GM23338 (cell line): ENCODE measurements around the gene HOXC5.
"Not testable (repeated sequence)": the region's sequence is repeated elsewhere in the genome, so short reads cannot be mapped to it uniquely, and the experiment has no call there.

Experiments used
- CREB1 ChIP-seq: fragments of 250-450 bp; sonication (Bioruptor Pico); IDR thresholded peaks from 2 replicates; pipeline ENCODE4 v1.5.0; 2020; ENCODE audit warnings: low read depth, mild to moderate bottlenecking, moderate library complexity
- CTCF ChIP-seq, 2 experiments: fragments of 200-600 bp in 1 of 2; sonication (generic) in 1 of 2; conservative IDR thresholded peaks; 2 replicates each; pipeline versions ENCODE4 v1.5.1 to v1.6.1; 2016 to 2017; ENCODE audit warnings: antibody characterized with exemption in 2 of 2, low read depth in 2 of 2, mild to moderate bottlenecking in 2 of 2, moderate library complexity in 1 of 2
- ETS1 ChIP-seq: IDR thresholded peaks from 2 replicates; pipeline ENCODE4 v1.6.1; 2016; ENCODE audit warnings: antibody characterized with exemption
- EZH2 ChIP-seq: fragments of 200-600 bp; sonication (generic); IDR thresholded peaks from one replicate; pipeline ENCODE4 v1.8.0; 2017; ENCODE audit warnings: antibody characterized with exemption, mild to moderate bottlenecking, low read depth; ENCODE audit not compliant: unreplicated experiment
- EZH2phosphoT487 ChIP-seq: fragments of 200-600 bp; sonication (generic); IDR thresholded peaks from one replicate; pipeline ENCODE4 v1.8.1; 2018; ENCODE audit warnings: antibody characterized with exemption; ENCODE audit not compliant: unreplicated experiment
- JUNB ChIP-seq: IDR thresholded peaks from one replicate; pipeline ENCODE4 v1.6.1; 2016; ENCODE audit warnings: antibody characterized with exemption; ENCODE audit not compliant: unreplicated experiment
- NANOG ChIP-seq: IDR thresholded peaks from 2 replicates; pipeline ENCODE4 v1.6.1; 2016; ENCODE audit warnings: antibody characterized with exemption, borderline replicate concordance
- POLR2AphosphoS5 ChIP-seq: IDR thresholded peaks from 2 replicates; pipeline ENCODE4 v1.6.1; 2016; ENCODE audit warnings: antibody characterized with exemption, low read depth
- STAT1 ChIP-seq: IDR thresholded peaks from one replicate; pipeline ENCODE4 v1.6.1; 2016; ENCODE audit warnings: antibody characterized with exemption; ENCODE audit not compliant: unreplicated experiment
- ZNF114 ChIP-seq: fragments of 250-450 bp; sonication (Bioruptor Pico); IDR thresholded peaks from 2 replicates; pipeline ENCODE4 v1.5.0; 2020; ENCODE audit warnings: mild to moderate bottlenecking, moderate library complexity
- TF ChIP-seq, protein P1 (sequence below): IDR thresholded peaks from one replicate; pipeline ENCODE4 v1.6.1; 2018; ENCODE audit warnings: antibody characterized with exemption; ENCODE audit not compliant: unreplicated experiment

DNA sequence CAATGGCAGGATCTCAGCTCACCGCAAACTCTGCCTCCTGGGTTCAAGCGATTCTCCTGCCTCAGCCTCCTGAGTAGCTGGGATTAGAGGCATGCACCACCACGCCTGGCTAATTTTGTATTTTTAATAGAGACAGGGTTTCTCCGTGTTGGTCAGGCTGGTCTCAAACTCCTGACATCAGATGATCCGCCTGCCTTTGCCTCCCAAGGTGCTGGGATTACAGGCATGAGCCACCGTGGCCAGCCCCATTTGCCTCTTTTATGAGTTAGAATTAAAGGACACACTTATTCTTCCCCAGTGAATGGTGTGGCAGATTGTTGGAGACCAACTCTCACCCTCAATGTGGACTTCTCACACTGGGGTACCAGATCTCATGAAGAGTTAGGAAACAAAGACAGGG lies 9.2 kb downstream of the HOXC5 start:
- not testable (repeated sequence) for TF ChIP-seq CTCF (conservative IDR thresholded peaks at IDR 0.05; ENCODE audit: low read depth in 2 of 2); POLR2AphosphoS5; EZH2phosphoT487; CREB1 (CRISPR knock-in tag); STAT1; ZNF114 (CRISPR knock-in tag); NANOG; ETS1; JUNB
- TF ChIP-seq EZH2 = peak; percentile 61
- TF ChIP-seq, protein P1, sequence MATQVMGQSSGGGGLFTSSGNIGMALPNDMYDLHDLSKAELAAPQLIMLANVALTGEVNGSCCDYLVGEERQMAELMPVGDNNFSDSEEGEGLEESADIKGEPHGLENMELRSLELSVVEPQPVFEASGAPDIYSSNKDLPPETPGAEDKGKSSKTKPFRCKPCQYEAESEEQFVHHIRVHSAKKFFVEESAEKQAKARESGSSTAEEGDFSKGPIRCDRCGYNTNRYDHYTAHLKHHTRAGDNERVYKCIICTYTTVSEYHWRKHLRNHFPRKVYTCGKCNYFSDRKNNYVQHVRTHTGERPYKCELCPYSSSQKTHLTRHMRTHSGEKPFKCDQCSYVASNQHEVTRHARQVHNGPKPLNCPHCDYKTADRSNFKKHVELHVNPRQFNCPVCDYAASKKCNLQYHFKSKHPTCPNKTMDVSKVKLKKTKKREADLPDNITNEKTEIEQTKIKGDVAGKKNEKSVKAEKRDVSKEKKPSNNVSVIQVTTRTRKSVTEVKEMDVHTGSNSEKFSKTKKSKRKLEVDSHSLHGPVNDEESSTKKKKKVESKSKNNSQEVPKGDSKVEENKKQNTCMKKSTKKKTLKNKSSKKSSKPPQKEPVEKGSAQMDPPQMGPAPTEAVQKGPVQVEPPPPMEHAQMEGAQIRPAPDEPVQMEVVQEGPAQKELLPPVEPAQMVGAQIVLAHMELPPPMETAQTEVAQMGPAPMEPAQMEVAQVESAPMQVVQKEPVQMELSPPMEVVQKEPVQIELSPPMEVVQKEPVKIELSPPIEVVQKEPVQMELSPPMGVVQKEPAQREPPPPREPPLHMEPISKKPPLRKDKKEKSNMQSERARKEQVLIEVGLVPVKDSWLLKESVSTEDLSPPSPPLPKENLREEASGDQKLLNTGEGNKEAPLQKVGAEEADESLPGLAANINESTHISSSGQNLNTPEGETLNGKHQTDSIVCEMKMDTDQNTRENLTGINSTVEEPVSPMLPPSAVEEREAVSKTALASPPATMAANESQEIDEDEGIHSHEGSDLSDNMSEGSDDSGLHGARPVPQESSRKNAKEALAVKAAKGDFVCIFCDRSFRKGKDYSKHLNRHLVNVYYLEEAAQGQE = not testable (repeated sequence)
